Activated gamma-delta T cell treated with Interleukin-2 at 50 U/mL for 16 hours (primary cell): ENCODE results near the gene ENTR1.
"Not testable (repeated sequence)": the region's sequence is repeated elsewhere in the genome, so short reads cannot be mapped to it uniquely, and the experiment has no call there.

ENCODE experiments used
- DNase-seq: peaks from one replicate; pipeline ENCODE4 v3.0.0-alpha.2; 2020

The ENTR1 gene

DNA sequence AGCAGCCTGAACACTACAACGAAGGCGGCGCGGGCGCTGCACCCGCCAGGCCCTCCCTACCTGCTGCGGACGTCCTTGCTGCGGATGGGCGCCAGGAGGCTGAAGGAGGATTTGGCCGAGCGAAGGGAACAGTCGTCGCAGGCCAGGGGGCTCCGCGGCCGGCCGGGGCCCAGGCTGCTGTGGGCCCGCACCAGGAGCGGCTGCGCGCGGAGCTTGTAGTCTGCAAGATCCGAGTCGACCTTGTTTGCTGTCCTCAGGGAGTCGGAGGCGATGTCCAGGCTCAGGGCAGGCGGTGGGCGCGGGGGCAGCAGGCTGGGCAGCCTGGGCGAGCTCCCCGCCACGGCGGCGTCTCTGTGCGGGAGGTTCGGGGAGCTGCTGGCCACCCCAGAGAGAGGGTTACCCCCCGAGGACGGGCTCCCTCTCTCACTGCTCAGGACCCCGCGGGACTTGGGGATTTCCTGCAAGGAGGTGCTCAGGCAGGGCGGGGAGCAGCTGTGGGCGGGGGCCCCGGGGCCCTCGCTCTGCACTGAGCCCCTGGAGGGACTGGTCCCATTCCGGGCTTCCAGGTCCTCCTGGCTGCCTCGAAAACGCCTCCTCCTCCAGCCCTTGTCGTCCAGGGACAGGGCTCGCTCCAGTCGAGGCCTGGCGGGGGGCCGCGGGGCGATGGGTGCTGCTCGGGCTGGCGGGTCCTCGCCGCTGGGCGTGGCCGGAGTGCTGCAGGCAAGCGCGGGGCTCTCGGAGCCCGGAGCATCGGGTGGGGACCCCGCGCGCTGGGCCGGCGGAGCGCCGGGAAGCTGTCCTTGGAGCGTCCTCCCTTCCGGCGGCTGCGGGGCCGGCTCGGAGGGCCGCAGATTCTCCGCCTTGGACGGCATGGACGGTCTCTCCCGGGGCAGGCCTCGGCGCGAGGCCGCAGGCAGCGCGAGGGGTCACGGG, 28.4 kb upstream of the ENTR1 start:
- DNase-seq, result peak; percentile 39

DNA sequence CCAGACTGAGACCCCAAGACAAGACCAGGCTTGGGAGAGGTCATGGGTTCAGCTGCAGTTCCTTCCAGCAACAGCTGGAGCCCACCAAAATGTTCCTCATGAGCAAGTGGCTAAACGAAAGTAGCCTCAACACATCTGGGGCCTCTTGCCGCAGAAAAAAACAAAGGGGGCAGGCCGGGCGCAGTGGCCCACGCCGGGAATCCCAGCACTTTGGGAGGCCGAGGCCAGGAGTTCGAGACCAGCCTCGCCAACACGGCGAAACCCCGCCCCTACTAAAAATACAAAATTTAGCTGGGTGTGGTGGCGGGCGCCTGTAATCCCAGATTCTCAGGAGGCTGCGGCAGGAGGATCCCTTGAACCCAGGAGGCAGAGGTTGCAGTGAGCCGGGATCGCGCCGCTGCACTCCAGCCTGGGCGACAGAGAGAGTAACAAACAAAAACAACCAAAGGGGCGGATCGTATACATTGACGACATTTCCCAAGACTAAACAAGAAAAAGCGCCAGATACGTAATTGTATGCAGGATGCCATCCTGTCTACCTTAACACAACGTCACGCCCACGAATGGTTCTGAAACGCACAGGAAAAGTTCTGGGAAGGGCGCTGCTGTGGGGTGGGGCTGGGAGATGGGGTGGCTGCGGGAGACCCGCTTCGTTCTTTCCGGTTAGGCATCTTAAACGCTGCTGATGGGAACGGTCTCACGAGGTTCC, 27.6 kb upstream of the ENTR1 start:
- no peak for DNase-seq

DNA sequence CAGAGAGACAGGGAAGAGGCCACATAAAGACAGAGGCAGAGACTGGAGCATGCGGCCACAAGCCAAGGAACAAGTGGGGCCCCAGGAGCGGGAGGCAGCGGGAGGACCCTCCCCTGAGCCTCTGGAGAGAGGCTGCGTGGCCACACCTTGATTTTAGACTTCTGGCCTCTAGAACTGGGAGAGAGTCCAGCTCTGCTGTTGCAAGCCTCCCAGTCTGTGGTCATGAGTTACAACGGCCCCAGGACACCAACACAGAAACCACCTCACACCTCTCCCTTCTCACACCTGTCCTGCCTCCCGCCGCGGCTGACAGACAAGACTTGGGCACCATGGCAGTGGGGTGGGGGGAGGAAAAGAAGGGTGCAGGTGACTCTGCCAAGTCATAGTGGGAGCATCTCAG, 27.0 kb upstream of the ENTR1 start:
- no peak for DNase-seq

DNA sequence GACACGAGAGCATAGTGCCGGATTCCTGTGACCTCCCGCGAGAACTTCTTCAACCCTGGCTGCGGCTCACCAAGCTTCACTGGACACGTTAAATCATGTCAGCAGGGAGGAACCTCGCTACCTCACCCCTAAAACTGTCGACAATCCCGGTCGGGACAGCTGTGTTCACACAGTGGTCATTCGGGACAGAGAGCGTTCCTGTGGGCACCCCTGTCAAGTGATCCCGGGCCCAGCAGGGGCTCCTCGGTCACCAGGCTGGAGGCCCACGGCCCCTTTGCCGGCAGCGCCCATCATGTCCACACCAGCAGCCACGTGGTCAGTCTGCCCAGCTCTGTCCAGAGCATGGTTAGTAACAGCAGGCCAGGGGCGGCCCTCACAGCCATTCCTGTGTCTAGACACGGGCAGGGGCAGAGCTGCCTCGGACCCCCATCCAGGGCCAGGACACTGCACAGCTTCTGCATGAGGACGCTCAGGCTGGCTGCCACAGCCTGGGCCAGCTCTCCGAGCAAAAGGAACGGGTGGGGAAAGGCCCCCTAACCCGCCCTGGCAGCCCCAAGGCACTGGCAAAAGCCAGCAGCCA, 25.7 kb upstream of the ENTR1 start:
- DNase-seq, result no peak

DNA sequence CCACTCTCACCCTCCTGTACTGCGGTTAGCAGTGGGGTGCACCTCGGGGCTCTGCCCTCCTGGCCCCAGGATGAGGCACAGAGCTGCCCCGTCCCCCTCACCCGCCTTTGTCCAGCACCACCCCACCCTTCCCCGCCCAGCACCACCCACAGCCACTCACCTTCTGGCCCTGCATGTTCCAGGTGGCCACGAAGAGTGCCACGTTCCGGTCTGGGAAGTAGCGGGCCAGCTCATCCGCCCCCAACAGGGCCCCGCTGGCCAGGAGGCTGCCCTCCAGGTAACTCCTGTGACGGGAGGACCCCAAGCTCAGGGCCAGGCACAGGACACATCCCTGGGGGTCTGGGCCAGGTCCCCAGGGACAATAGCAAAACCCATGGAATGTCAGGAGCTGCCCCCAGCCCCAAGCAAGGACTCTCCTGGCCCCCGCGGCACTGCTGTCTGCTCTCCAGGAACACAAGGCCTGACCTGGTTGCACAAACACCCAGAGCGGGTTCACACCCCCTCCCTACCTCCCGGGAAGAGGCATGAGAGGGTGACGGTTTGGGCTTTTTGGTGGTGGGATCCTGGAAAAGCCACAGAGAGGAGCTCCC, 24.3 kb upstream of the ENTR1 start:
- DNase-seq, result no peak

DNA sequence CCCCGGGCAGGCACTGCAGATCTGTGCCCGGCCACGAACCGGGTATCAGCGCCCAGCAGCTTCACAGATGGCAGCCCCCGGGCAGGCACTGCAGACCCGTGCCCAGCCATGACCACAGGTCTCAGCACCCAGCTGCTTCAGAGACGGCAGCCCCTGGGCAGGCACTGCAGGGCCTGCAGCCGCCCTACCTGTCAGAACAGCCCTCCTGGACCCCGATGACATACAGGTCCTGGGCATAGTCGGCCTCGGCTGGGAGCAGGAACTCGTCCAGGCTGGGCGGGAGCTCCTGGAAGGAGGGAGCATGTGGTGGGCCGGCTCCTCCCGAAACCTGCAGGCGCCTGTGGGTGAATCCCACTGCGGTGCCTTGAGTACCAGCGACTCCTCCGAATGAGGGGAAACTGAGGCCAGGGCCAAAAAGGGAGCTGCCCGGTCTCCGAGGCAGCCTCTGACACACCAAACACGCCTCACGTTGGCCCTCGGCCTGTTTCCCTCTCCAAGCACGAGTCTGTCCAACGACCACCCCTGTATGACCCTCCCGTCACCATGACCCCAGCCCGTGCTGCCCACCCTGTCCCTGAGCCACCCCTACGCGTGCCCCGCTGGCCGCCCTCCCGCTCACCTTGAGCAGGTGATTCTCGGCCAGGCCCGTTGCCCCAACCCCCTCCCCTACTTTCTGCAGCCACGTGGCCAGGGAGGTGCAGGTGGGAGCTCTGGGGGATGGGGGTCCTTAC, 23.6 kb upstream of the ENTR1 start:
- DNase-seq, result no peak

DNA sequence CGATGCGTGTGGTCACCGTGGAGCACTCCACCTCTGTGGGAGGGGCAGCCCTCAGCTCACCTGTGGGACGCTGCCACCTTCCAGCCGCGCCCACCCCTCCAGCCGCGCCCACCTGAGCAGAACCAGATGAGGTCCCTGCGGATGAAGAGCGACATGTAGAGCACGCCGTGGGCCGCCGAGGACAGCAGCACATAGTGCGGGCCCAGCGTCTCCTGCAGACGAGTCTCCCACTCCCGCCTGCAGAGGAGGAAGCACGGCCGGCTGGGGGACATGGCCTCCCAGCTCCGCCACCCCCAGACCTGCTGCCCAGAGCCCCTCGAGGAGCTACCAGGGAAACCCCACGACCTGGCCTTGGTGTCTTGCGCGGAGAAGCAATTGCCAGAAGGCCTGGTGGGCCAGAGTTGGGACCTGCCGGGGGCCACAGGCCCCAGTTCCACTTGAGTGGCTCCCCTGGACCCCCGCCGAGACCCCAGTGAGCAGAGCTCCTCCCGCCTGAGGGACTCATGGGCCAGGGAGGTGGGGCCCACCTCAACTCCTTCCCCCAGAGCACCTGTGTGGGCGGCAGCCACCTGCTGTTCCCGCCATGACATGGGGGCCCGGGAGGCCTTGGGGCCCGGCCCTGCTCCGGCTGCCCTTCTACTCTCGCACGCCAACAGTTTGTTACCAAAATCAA, 22.8 kb upstream of the ENTR1 start:
- DNase-seq, result no peak

DNA sequence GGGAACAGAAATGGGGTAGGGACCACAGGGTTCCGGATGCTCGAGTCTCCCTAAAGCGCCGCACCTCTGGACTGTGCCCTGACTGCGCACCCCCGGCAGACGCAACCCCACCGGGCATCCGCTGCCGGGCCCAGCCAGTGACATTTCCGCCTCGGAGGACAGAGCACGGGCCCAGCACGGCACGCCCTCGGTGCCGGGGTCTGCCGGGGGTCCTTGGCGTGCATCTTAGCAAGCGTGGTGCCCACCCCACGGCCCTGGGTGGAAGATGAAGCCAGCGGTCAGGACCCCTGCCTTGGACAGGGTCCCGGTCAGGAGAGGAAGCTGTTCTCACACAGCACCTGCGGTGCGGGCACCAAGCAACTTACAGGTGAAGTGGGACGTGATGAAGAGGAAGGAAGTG, 22.2 kb upstream of the ENTR1 start:
- DNase-seq, result no peak

DNA sequence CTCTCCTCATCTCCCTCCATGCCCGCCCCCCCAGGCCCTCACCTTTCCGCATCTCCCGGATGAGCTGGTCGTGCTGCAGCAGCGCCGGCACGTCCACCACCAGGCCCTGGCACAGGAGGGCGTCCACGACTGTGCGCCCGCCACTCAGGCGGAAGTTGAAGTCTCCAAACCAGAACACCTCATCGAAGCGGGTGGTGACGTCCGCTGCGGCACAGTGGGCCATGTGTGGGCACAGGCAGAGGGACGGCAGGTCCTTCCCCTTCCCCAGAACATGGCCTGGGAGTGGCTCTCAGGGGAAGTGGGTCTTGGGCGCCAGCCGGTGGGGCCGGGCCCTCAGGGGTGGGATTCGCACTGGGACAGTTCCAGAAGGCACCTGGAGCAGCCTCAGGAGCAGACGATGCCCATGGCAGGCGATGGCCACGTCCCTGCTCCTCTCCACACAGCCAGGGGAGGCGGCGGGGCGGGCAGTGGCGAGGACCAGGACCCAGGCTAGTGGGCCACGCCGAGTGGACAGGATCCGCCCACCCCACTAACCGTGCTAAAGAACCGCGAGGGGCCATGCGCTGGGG, 21.5 kb upstream of the ENTR1 start:
- no peak for DNase-seq

DNA sequence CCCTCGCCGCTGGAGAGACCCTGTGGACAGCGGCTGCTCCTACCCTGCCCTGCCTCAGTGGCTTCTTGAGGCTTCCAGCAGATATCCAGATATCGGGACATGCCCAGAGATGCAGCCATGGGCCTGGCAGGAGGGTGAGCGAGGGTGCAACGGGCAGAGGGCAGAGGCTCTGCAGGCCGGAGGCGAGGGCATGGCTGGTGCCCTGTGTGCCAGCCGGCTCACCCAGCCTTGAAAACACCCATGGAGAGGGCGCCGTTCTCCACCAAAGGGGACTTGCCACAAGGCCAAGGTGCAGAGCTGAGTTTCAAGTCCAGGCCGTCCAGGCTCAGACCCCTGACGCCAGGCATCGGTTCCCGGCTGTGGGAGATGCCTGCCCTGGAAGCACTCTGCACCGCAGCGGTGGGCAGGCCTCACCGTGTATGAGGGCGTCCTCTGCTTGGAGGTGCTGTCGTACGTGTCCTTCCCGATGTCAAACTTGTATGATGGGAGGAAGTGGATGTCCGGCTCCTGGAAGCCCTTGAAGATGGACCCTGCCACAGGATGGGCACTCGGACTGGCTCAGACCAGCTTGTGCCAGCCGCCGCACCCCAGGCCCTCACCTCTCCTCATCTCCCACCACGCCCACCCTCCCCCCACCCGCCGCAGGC, 20.3 kb upstream of the ENTR1 start:
- no peak for DNase-seq

DNA sequence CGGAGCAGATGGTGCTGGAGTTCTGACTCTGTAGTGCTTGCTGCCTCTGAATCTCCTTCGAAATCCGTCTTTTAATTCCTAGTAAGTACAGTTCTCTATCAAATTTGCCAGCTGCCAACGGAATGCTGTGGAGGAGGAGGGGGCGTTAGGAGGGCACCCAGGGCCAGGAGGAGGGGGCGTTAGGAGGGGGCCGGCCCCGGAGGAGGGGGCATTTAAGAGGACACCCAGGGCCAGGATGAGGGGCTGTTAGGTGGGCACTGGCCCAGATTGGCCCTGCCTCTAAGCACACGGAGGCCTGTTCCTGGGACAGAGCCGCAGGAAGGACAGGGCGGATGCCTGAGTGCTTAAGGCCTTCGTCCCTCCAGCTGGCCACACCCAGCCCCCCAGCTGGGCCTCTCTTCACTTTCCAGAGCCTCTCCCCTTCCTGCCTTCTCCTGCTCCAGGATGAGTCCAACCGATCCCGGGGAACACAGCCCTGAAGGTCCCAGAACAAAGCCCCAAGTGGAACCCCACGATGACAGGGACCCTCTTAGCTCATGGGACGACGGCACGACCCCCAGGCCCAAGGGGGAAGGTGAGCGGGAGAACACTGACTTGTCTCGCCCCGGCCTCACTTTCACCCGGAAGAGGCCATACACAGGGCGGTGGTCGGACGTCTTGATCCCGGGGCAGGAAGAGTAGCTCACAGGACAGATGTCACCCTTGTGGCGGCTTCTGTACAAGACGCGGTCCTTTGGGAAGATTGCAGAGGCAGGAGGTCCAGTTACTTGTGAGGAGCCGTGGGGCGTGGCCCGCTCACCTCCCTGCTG, 19.5 kb upstream of the ENTR1 start:
- no peak for DNase-seq

DNA sequence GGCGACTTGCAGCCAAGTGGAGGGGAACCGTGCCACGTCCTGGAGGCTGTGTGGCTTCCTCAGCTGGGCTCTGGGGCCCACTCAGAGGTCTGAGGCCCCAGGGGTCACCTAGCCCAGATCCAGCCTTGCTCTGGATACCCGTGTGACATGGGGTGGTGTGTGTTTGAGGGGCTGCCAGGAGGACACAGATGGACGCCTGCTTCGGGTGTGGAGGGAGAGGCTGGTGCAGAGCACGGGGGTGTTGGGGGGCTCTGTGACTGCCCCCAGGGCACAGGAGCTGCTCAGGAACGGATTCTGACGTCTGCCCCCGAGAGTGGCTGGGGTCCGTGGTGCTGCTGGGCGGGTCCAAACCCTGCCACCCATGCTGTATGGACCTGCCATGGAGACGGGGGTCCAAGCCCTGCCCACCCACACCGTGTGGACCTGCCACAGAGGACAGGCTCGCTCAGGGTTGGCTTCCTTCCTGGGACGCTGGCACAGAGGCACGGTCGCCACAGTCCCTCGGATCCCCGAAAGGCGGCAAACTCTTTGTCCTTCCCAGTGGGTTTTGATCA, 18.7 kb upstream of the ENTR1 start:
- no peak for DNase-seq

DNA sequence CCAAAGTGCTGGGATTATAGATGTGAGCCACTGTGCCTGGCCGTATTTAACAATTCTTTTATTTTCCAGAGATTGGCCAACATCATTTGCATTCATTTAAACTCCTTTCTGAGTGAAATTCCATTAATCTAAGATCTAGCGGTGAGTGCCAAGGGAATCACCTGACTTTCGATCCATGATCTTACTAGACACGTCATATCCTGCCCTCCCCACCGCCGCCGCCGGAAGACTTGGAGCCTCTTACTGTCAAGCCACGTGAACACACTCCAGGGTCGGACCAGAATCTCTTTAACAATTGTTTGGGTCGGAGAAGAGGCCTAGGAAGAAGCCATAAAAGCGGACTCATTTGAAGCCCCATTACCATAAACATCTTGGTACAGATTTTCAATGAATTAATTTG, 16.4 kb upstream of the ENTR1 start:
- DNase-seq, result no peak

DNA sequence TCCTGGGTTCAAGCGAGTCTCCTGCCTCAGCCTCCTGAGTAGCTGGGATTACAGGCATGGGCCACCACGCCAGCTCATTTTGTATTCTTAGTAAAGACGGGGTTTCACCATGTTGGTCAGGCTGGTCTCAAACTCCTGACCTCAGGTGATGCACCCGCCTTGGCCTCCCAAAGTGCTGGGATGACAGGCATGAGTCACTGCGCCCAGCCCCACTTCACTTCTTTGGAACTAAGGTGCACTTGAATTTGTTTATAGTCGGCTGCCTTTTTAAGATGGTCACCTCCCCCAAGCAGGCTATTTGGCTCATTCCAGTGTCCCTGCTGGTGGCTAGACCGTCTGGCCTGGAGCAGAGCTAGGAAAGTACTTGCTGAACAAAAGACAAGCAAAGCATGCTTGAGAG, 15.0 kb upstream of the ENTR1 start:
- DNase-seq, result not testable (repeated sequence)

DNA sequence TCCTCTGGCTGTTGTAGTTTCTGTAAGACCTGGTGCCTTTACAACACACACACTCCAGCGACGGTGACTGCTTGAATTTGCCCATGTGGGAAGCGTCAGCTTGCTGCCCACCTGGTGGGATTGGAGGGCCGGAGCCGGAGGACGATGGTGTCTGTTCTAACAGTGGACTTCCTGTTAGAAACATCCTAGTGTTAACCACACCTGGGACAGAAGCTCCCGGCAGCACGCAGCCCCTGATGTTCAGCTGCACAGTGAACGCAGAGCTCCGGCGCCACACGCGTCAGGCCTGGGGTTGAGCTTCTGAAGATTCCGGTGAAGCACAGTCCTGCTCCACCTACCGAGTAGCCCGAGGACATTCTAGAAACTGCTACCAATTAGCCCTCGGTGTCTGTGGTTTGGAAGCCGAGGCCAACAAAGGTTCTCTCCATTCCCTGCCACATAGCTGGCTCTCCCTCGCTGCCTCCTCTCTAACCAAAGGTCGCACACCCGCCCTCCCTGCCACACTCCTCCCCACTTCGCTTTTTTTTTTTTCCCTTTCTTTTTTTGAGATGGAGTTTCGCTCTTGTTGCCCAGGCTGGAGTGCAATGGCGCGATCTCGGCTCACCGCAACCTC, 14.4 kb upstream of the ENTR1 start:
- no peak for DNase-seq

DNA sequence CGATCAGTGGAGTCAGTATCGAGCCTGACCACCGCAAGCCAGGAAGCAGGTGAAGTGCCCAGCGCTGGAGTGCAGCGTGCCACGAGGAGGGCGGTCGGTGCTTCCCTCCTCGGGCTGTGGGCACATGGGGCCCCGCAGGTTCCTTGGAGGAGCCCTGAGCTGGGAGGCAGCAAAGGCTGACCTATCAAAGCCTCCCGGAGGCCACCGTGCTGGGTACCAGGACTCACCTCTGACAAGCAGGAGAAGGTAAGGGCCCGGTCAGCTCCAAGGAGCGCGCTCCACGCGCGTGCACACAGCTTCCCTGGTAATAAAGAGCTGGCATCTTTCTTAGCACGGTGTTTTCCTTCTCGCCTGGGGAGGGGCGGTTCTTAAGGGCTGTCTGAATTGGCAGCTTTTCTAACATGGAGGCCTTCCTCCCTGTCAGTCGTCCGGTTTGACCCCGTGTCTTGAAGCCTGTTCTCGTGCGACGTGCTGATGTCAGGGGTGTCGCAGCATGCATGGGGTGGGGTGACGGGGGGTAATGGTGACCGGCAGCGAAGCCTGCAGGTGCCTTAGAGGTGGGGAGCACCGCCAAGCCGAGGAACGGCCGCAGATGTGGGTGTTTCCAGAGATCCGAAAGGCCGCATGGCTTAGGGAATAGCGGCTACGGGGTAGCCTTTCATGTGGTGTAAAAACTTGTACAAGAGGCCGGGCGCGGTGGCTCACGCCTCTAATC, 13.2 kb upstream of the ENTR1 start:
- no peak for DNase-seq

DNA sequence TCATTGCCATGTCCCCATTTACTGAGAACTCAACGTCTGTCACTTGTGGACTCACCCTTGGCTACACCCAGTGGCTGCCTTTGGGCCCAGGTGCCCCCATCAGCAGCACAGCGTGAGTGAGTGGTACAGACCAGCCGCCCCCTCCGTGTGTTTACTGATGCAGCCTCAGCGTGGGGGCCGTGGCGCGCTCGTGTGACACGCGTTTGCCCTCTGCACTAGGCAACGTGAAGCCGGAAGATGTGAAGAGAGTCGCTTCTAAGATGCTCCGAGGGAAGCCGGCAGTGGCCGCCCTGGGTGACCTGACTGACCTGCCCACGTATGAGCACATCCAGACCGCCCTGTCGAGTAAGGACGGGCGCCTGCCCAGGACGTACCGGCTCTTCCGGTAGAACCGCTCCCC, 12.5 kb upstream of the ENTR1 start:
- no peak for DNase-seq

DNA sequence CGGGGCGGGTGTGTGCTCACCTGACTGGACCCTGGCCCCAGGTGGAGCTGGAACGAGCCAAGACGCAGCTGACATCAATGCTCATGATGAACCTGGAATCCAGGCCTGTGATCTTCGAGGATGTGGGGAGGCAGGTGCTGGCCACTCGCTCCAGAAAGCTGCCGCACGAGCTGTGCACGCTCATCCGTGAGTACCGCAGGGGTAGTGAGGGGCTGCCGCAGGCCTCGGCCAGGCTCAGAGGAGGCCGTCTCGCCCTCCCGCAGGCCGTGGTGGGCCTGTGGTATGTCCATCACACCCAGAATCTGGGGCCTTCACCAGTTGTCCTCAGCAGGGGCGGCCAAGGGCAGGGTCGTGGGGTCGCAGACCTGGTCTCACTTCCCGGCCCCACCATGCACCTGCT, 11.4 kb upstream of the ENTR1 start:
- DNase-seq, result no peak

DNA sequence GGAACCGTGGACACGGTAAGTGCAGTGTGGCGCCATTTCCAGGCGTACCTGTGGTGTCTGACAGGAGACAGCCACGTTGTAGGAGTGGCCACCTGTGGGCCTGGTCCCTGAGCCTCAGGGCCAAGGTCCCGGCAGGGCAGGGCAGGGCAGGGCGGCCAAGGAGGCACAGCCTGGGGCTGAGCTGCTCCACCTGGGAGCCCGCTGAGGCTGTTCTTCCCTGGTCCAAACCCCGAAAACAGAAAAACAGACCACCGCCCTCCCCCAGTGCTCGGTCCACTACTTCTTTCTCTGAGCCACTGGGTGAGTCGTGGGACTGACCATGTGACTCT, 8.6 kb upstream of the ENTR1 start:
- DNase-seq, result no peak
